Iris pigment epithelial cell (primary cell): ENCODE data around the gene TNNI3.
"Not testable (repeated sequence)": the region's sequence is repeated elsewhere in the genome, so short reads cannot be mapped to it uniquely, and the experiment has no call there.

Experiments used
- DNase-seq: peaks from one replicate; pipeline ENCODE4 v3.0.0-alpha.2; 2011; ENCODE audit warnings: low read depth

Gene TNNI3

GRCh38 chr19:55173186-55173713 lies 15.7 kb upstream of the TNNI3 start:
- DNase-seq = no peak

GRCh38 chr19:55172741-55173140 lies 15.2 kb upstream of the TNNI3 start:
- DNase-seq = peak; percentile 58

- not testable (repeated sequence) for DNase-seq
Observed at GRCh38 chr19:55172318-55172717, 14.8 kb upstream of the TNNI3 start.

GRCh38 chr19:55171440-55171839 lies 13.9 kb upstream of the TNNI3 start:
- DNase-seq = no peak

- DNase-seq = no peak
Observed at GRCh38 chr19:55169136-55169535, 11.6 kb upstream of the TNNI3 start.

- peak; percentile 98 for DNase-seq
Observed at GRCh38 chr19:55166530-55167268, 9.2 kb upstream of the TNNI3 start, which contains the start of gene DNAAF3. Gene DNAAF3, minus strand, starts transcription at chr19:55166613. Its CDS starts 200 bp downstream, at chr19:55166413.

GRCh38 chr19:55165952-55166529 lies 8.5 kb upstream of the TNNI3 start:
- peak; percentile 83 for DNase-seq

GRCh38 chr19:55161571-55162322 lies 4.2 kb upstream of the TNNI3 start:
- no peak for DNase-seq

- no peak for DNase-seq
Observed at GRCh38 chr19:55160986-55161365, 3.4 kb upstream of the TNNI3 start.

- DNase-seq = peak; percentile 79
Observed at GRCh38 chr19:55160128-55160985, 2.8 kb upstream of the TNNI3 start.

- DNase-seq = no peak
Observed at GRCh38 chr19:55158848-55159749, 1.6 kb upstream of the TNNI3 start.

GRCh38 chr19:55158423-55158822 lies 891 bp upstream of the TNNI3 start:
- no peak for DNase-seq

- DNase-seq = peak; percentile 75
Observed at GRCh38 chr19:55156202-55157063, 1.1 kb downstream of the TNNI3 start.

- DNase-seq = not testable (repeated sequence)
Observed at GRCh38 chr19:55155784-55156183, 1.7 kb downstream of the TNNI3 start.

GRCh38 chr19:55153652-55154264 lies 3.8 kb downstream of the TNNI3 start:
- DNase-seq = no peak

- no peak for DNase-seq
Observed at GRCh38 chr19:55152017-55152416, 5.5 kb downstream of the TNNI3 start.

- DNase-seq = no peak
Observed at GRCh38 chr19:55149078-55150003, 8.2 kb downstream of the TNNI3 start, which contains the start of gene TNNT1. Gene TNNT1, minus strand, starts transcription at chr19:55149206. Its CDS starts 2,049 bp downstream, at chr19:55147157.
